Astrocyte (in vitro differentiated cells and primary cell): ENCODE results near the gene ASXL1. TPM values are rescaled to one million over a fixed set of nuclear protein-coding genes. Genes with fewer than 3 reads are reported as not detected.

ENCODE experiments used
- DNase-seq: peaks from one replicate; pipeline ENCODE4 v3.0.0-alpha.2; 2010; ENCODE audit warnings: low read depth
- FAIRE-seq: peaks from 2 replicates; lab custom pipeline; 2011; peaks lifted over from hg19 to GRCh38; lab: Jason Lieb, UNC
- H2AFZ ChIP-seq: 2 replicates; pipeline ENCODE4 v1.6.0; 2012; ENCODE audit warnings: low read depth, low read length, inconsistent platforms
- H3K27ac ChIP-seq: 2 replicates; pipeline ENCODE4 v1.5.1; 2011; ENCODE audit warnings: low read depth, low read length, inconsistent platforms
- H3K27me3 ChIP-seq: 2 replicates; pipeline ENCODE4 v1.6.0; 2011; ENCODE audit warnings: low read length, inconsistent platforms; ENCODE audit not compliant: insufficient read depth
- H3K36me3 ChIP-seq: 2 replicates; pipeline ENCODE4 v1.5.1; 2011; ENCODE audit warnings: low read length, inconsistent platforms; ENCODE audit not compliant: insufficient read depth
- H3K4me1 ChIP-seq: 2 replicates; pipeline ENCODE4 v1.5.1; 2011; ENCODE audit warnings: low read length, inconsistent platforms; ENCODE audit not compliant: insufficient read depth
- H3K4me2 ChIP-seq: 2 replicates; pipeline ENCODE4 v1.6.0; 2012; ENCODE audit warnings: low read length, inconsistent platforms
- H3K4me3 ChIP-seq: 2 replicates; pipeline ENCODE4 v1.5.1; 2011; ENCODE audit warnings: low read depth, mild to moderate bottlenecking, low read length, inconsistent platforms; ENCODE audit not compliant: insufficient read depth
- H3K79me2 ChIP-seq: 2 replicates; pipeline ENCODE4 v1.6.0; 2012; ENCODE audit warnings: mild to moderate bottlenecking, low read length, inconsistent platforms; ENCODE audit not compliant: insufficient read depth
- H3K9ac ChIP-seq: 2 replicates; pipeline ENCODE4 v1.6.0; 2012; ENCODE audit warnings: mild to moderate bottlenecking, low read length, inconsistent platforms
- H3K9me3 ChIP-seq: 2 replicates; pipeline ENCODE4 v1.5.1; 2012; ENCODE audit warnings: low read depth, mild to moderate bottlenecking, low read length, inconsistent platforms; ENCODE audit not compliant: insufficient read depth
- H4K20me1 ChIP-seq: 2 replicates; pipeline ENCODE4 v1.6.0; 2012; ENCODE audit warnings: low read length, inconsistent platforms; ENCODE audit not compliant: insufficient read depth
- H3K27ac Mint-ChIP-seq: one replicate; pipeline ENCODE4 v1.8.0; 2021; ENCODE audit warnings: mild to moderate bottlenecking, mixed read lengths; ENCODE audit not compliant: unreplicated experiment
- H3K27me3 Mint-ChIP-seq: one replicate; pipeline ENCODE4 v1.8.0; 2021; ENCODE audit warnings: low read depth, mixed read lengths; ENCODE audit not compliant: unreplicated experiment
- H3K36me3 Mint-ChIP-seq: one replicate; pipeline ENCODE4 v1.8.0; 2021; ENCODE audit warnings: low read depth, mixed read lengths; ENCODE audit not compliant: unreplicated experiment
- H3K4me1 Mint-ChIP-seq: one replicate; pipeline ENCODE4 v1.8.0; 2021; ENCODE audit warnings: low read depth, mixed read lengths; ENCODE audit not compliant: unreplicated experiment
- H3K4me3 Mint-ChIP-seq: one replicate; pipeline ENCODE4 v1.8.0; 2021; ENCODE audit warnings: mild to moderate bottlenecking, moderate library complexity, mixed read lengths; ENCODE audit not compliant: unreplicated experiment
- H3K9me3 Mint-ChIP-seq: one replicate; pipeline ENCODE4 v1.8.0; 2021; ENCODE audit warnings: mild to moderate bottlenecking, mixed read lengths; ENCODE audit not compliant: unreplicated experiment
- CTCF ChIP-seq: IDR thresholded peaks from 2 replicates; pipeline ENCODE4 v1.5.1; 2011; ENCODE audit warnings: low read depth, mild to moderate bottlenecking, inconsistent platforms, low read length, moderate library complexity; ENCODE audit not compliant: insufficient read depth
- EZH2 ChIP-seq: IDR thresholded peaks from 2 replicates; pipeline ENCODE4 v1.6.1; 2012; ENCODE audit warnings: mild to moderate bottlenecking, low read length, inconsistent platforms; ENCODE audit not compliant: insufficient read depth
- total RNA-seq: library from RNA; stranded (reverse); gene quantifications from 2 replicates; pipeline ENCODE4 v1.2.1, GENCODE V29; 2021

Gene ASXL1
- total RNA-seq, 1 donor from 2014 or later, result 62.4 TPM

GRCh38 chr20:32314768-32315167 is 43.4 kb upstream of the ASXL1 start:
- Histone ChIP-seq H3K27ac (no peak overlapping the region), H4K20me1 (peaks cover 37% of the 10 kb centered on the region), H3K4me3 (no peak overlapping the region), H3K79me2 (peaks cover 8% of the 10 kb centered on the region), H2AFZ (no peak overlapping the region), H3K4me2 (no peak overlapping the region), H3K27me3 (no peaks in the 10 kb centered on the region), H3K9me3 (no peaks in the 10 kb centered on the region), H3K9ac (no peak overlapping the region), H3K4me1 (no peaks in the 10 kb centered on the region), H3K36me3 (peaks cover 15% of the 10 kb centered on the region)
- H3K4me1 Mint-ChIP-seq, result no peaks in the 10 kb centered on the region
- FAIRE-seq (no peak), DNase-seq (no peak)
- H3K27me3 Mint-ChIP-seq, result no peaks in the 10 kb centered on the region
- H3K9me3 Mint-ChIP-seq, result no peaks in the 10 kb centered on the region
- no peak overlapping the region for H3K27ac Mint-ChIP-seq
- H3K36me3 Mint-ChIP-seq, result peaks cover 35% of the 10 kb centered on the region
- no peak for TF ChIP-seq EZH2
- TF ChIP-seq CTCF, result no peak
- H3K4me3 Mint-ChIP-seq, result no peak overlapping the region

GRCh38 chr20:32315399-32315798 is 42.7 kb upstream of the ASXL1 start:
- Mint-ChIP-seq H3K27me3 (no peaks in the 10 kb centered on the region), H3K4me3 (no peak overlapping the region), H3K27ac (no peak overlapping the region), H3K9me3 (no peaks in the 10 kb centered on the region), H3K4me1 (no peaks in the 10 kb centered on the region), H3K36me3 (peaks cover 29% of the 10 kb centered on the region)
- H3K9me3 ChIP-seq, result no peaks in the 10 kb centered on the region
- H2AFZ ChIP-seq, result no peak overlapping the region
- TF ChIP-seq CTCF, result no peak
- TF ChIP-seq EZH2, result no peak
- H3K4me2 ChIP-seq, result no peak overlapping the region
- H3K4me3 ChIP-seq, result no peak overlapping the region
- H3K27me3 ChIP-seq, result no peaks in the 10 kb centered on the region
- FAIRE-seq, result no peak
- H3K27ac ChIP-seq, result no peak overlapping the region
- DNase-seq, result no peak
- peaks cover 35% of the 10 kb centered on the region for H4K20me1 ChIP-seq
- H3K36me3 ChIP-seq, result peaks cover 10% of the 10 kb centered on the region
- peaks cover 8% of the 10 kb centered on the region for H3K79me2 ChIP-seq
- H3K4me1 ChIP-seq, result no peaks in the 10 kb centered on the region
- no peak overlapping the region for H3K9ac ChIP-seq

- no peak overlapping the region for H3K4me2 ChIP-seq
- Mint-ChIP-seq H3K9me3 (no peaks in the 10 kb centered on the region), H3K36me3 (peaks cover 28% of the 10 kb centered on the region), H3K27ac (no peak overlapping the region), H3K27me3 (no peaks in the 10 kb centered on the region), H3K4me1 (no peaks in the 10 kb centered on the region), H3K4me3 (no peak overlapping the region)
- no peak for DNase-seq
- H3K4me1 ChIP-seq, result no peaks in the 10 kb centered on the region
- H3K27ac ChIP-seq, result no peak overlapping the region
- no peaks in the 10 kb centered on the region for H3K27me3 ChIP-seq
- H3K36me3 ChIP-seq, result peaks cover 7% of the 10 kb centered on the region
- no peaks in the 10 kb centered on the region for H3K9me3 ChIP-seq
- no peak overlapping the region for H3K9ac ChIP-seq
- TF ChIP-seq EZH2, result no peak
- TF ChIP-seq CTCF, result no peak
- H3K4me3 ChIP-seq, result no peak overlapping the region
- H3K79me2 ChIP-seq, result peaks cover 8% of the 10 kb centered on the region
- H2AFZ ChIP-seq, result no peak overlapping the region
- peaks cover 35% of the 10 kb centered on the region for H4K20me1 ChIP-seq
- no peak for FAIRE-seq
Observed at GRCh38 chr20:32315891-32316290, 42.2 kb upstream of the ASXL1 start.
